Measurements from ENCODE around the gene OXER1. TPM values are rescaled to one million over a fixed set of nuclear protein-coding genes. Genes with fewer than 3 reads are reported as not detected.

Gene OXER1
- total RNA-seq, 1 donor from 2014 or later: 0.74 TPM

DNA sequence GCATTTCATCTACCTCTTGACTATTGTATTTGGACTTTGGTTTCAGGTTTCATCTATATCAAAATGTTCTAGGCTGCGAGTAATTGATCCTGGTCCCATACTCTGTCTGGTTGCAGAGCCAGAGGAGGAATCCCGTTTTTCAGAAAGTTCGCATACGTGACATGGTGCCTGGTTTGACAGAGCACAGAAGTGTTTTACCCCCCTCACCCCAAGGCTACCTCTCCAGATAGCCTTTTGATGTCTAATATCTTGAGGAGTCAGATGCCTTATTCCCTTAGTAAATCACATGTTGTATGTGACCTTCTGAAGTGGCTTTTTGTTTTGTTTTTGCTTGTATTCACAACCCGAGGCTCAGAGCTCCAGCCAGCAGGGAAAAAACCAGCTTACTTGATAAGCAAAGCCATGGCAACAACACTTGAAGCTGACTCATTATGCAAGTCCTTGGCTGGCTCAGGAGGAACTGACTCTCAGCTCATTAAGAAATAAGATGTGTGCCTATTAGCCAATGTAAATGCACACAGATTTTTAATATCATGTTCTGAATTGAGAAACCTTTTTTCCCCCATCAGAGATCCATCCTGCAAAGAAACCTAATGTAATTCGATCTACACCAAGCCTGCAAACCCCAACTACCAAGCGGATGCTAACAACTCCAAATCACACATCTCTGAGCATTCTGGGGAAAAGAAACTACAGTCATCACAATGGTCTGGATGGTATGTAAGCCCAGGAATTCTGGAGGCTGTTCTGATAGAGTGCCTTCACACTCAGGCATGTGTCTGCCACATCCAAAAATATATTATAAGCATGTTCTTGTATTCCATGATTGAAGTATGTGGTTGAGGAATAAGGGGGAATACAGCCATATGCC is 41.4 kb downstream of the OXER1 start:
- intact Hi-C loops (cut with micrococcal nuclease): no loop called here
- DNase-seq (peak; percentile 33), ATAC-seq (peak; percentile 92)

GRCh38 chr2:42721898-42722297 is 42.0 kb downstream of the OXER1 start:
- DNase-seq (no peak), ATAC-seq (no peak)
- intact Hi-C loops (cut with micrococcal nuclease): no loop called here

DNA sequence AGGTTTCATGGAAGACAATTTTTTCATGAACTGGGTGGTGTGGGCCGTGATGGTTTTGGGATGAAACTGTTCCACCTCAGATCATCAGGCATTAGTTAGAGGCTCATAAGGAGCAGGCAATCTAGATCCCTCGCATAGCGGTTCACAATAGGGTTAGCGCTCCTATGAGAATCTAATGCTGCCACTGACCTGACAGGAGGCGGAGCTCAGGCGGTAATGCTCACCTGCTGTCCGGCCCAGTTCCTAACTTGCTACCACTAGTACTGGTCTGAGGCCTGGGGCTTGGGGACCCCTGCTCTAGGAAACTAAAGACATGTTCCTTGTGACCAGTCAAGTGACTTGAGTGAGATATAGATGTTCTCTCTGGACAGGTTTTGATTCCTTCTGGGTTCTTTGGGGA is 49.2 kb downstream of the OXER1 start:
- no peak for ATAC-seq
- intact Hi-C loops (cut with micrococcal nuclease): no loop called here
- DNase-seq: no peak

DNA sequence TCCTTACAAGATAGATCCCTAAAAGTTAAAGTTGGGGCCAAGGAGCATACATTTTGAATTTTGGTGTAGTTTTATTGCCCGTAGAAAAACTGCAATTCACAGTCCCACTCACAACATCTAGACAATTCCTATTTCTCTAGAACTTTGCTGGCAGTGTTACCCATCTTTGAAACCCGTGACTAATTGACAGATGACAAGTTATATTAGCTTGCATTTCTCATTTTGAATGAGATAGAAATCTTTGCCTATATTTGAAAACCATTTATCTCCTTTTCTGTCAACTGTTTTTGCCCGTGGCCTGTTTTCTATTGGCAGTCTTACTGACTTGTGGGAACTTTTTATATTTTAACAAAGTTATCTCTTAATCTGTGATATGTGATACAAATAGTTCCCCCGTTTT is 50.0 kb downstream of the OXER1 start:
- no peak for DNase-seq
- no peak for ATAC-seq

DNA sequence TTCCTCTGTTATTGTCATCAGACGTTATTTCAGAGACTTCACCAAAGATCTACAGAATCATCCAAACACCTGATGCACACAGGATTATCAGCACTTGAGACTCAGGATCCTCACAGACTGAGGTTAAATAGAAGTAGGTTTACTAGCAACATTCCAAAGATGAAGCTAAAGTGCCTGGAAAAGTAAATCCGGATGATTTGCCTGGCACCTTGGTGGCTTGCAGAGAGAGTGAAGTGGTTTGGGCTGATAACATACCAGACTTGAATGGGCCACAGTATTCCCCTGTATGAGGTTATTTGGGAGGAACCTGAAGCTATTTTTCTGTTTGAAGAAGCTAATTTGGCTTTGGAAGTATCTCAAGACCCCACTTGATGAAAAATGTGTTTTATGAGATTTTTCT is 51.0 kb downstream of the OXER1 start:
- intact Hi-C loops (cut with micrococcal nuclease): no loop called here
- no peak for ATAC-seq
- DNase-seq: no peak

More for the DNA sequence above, 50.0 kb downstream of the OXER1 start:
- intact Hi-C loops (cut with micrococcal nuclease): no loop called here

Other genes with a start within 250 kb of the OXER1 start
- gene MTA3, start 195.5 kb downstream of the OXER1 start, total RNA-seq: 17.6 TPM
- 1.9 TPM for gene HAAO, start 28.4 kb upstream of the OXER1 start, total RNA-seq

Data from left ventricle myocardium superior (tissue), 1 donor.